ENCODE data around the gene CYP2W1. TPM values are rescaled to one million over a fixed set of nuclear protein-coding genes. Genes with fewer than 3 reads are reported as not detected.

Gene CYP2W1
- total RNA-seq, 1 experiment from 2014 or later: not detected

GRCh38 chr7:972110-972509, 10.9 kb upstream of the CYP2W1 start (continued):
- no peak for TF ChIP-seq IRF2 (CRISPR knock-in tag; IDR thresholded peaks at IDR 0.05; ENCODE audit: borderline replicate concordance, low read depth)

- CTCF ChIA-PET: interaction anchor here (1.0 to 4.4 kb wide), 2 partner anchors 20 to 203 kb away, joined by 4 to 43 read pairs; no protein-coding TSS in a partner anchor
- no peak overlapping the region for H3K27ac Mint-ChIP-seq
- H3K27me3 Mint-ChIP-seq (ENCODE audit: low read depth): peaks cover 2% of the 10 kb centered on the region; the same call in 1 of the 2 replicates
- H3K9me3 Mint-ChIP-seq: no peaks in the 10 kb centered on the region
- no peak for ATAC-seq
- H3K36me3 Mint-ChIP-seq: peaks cover 36% of the 10 kb centered on the region
- POLR2A ChIA-PET: no interaction called here
- H3K4me3 Mint-ChIP-seq: peak overlapping the region; percentile 36
- no peak for DNase-seq (ENCODE audit: low spot score)
- H3K4me1 Mint-ChIP-seq: peaks cover 3% of the 10 kb centered on the region; the same call in 1 of the 2 replicates
- TF ChIP-seq PRDM15 (CRISPR knock-in tag; IDR thresholded peaks at IDR 0.05) (no peak), GABPB1 (CRISPR knock-in tag; IDR thresholded peaks at IDR 0.05) (peak; percentile 36; the same call in 1 of the 2 replicates)
Observed at GRCh38 chr7:972676-973309, 10.2 kb upstream of the CYP2W1 start.

GRCh38 chr7:973312-973711, 9.7 kb upstream of the CYP2W1 start:
- peaks cover 3% of the 10 kb centered on the region; the same call in 1 of the 2 replicates for H3K4me1 Mint-ChIP-seq
- DNase-seq (ENCODE audit: low spot score) (no peak), ATAC-seq (no peak)
- no peak overlapping the region for H3K27ac Mint-ChIP-seq
- peaks cover 31% of the 10 kb centered on the region for H3K36me3 Mint-ChIP-seq
- ChIA-PET CTCF (interaction anchor here (1.0 to 4.4 kb wide), 2 partner anchors 20 to 202 kb away, joined by 4 to 43 read pairs; no protein-coding TSS in a partner anchor), POLR2A (no interaction called here)
- TF ChIP-seq MAX (CRISPR knock-in tag; IDR thresholded peaks at IDR 0.05): no peak
- TF ChIP-seq E2F5 (CRISPR knock-in tag; IDR thresholded peaks at IDR 0.05): no peak
- no peak for TF ChIP-seq AR (CRISPR knock-in tag; IDR thresholded peaks at IDR 0.05)
- TF ChIP-seq ZNF425 (CRISPR knock-in tag; conservative IDR thresholded peaks at IDR 0.05): no peak
- TF ChIP-seq SMAD3 (CRISPR knock-in tag; IDR thresholded peaks at IDR 0.05; ENCODE audit: borderline replicate concordance): no peak
- no peak for TF ChIP-seq MXD4 (CRISPR knock-in tag; IDR thresholded peaks at IDR 0.05; ENCODE audit: borderline replicate concordance)
- no peak for TF ChIP-seq STAT6 (CRISPR knock-in tag; conservative IDR thresholded peaks at IDR 0.05; ENCODE audit: low read depth)
- no peak for TF ChIP-seq USF1 (CRISPR knock-in tag; IDR thresholded peaks at IDR 0.05)
- H3K9me3 Mint-ChIP-seq: no peaks in the 10 kb centered on the region
- H3K27me3 Mint-ChIP-seq (ENCODE audit: low read depth): peaks cover 2% of the 10 kb centered on the region; the same call in 1 of the 2 replicates
- peak overlapping the region; percentile 36 for H3K4me3 Mint-ChIP-seq
